SHP77 (cell line): ENCODE measurements around the gene SMIM24.
"Not testable (repeated sequence)": the region's sequence is repeated elsewhere in the genome, so short reads cannot be mapped to it uniquely, and the experiment has no call there.

Experiments used
- DNase-seq, 2 experiments: peaks; one replicate each; lab custom pipeline; 2025; lab: John Stamatoyannopoulos, UW

SMIM24 gene

GRCh38 chr19:3514930-3515329 is 34.6 kb upstream of the SMIM24 start:
- DNase-seq, result no peak

- DNase-seq, result no peak
Measured at GRCh38 chr19:3513229-3514140, 33.2 kb upstream of the SMIM24 start.

GRCh38 chr19:3512562-3513228 is 32.4 kb upstream of the SMIM24 start:
- no peak for DNase-seq

GRCh38 chr19:3511506-3512251 is 31.4 kb upstream of the SMIM24 start:
- no peak for DNase-seq

GRCh38 chr19:3510727-3511126 is 30.4 kb upstream of the SMIM24 start:
- DNase-seq, result no peak

- no peak for DNase-seq
Measured at GRCh38 chr19:3509566-3509989, 29.3 kb upstream of the SMIM24 start.

GRCh38 chr19:3508771-3509535 is 28.6 kb upstream of the SMIM24 start:
- DNase-seq, result no peak

- DNase-seq, result not testable (repeated sequence)
Measured at GRCh38 chr19:3508121-3508661, 27.9 kb upstream of the SMIM24 start.

- DNase-seq, result no peak
Measured at GRCh38 chr19:3507371-3508120, 27.2 kb upstream of the SMIM24 start.

GRCh38 chr19:3506384-3507340 is 26.3 kb upstream of the SMIM24 start:
- no peak for DNase-seq

GRCh38 chr19:3505598-3506383 is 25.5 kb upstream of the SMIM24 start, which contains the start of gene FZR1:
TSS of gene FZR1 (plus strand) at chr19:3506311. CDS start at chr19:3522990, 16,679 bp downstream.
- peak; percentile 95 to 96 for DNase-seq

- no peak for DNase-seq
Measured at GRCh38 chr19:3504735-3505134, 24.4 kb upstream of the SMIM24 start.

- DNase-seq, result no peak
Measured at GRCh38 chr19:3503036-3503572, 22.8 kb upstream of the SMIM24 start.

GRCh38 chr19:3501780-3502179 is 21.5 kb upstream of the SMIM24 start:
- no peak for DNase-seq

- DNase-seq, result peak; percentile 93 to 95
Measured at GRCh38 chr19:3500429-3501101, 20.2 kb upstream of the SMIM24 start, which contains the start of gene DOHH. TSS of gene DOHH (minus strand) at chr19:3500674. CDS start at chr19:3496814, 3,860 bp downstream.

- DNase-seq, result no peak
Measured at GRCh38 chr19:3499738-3500428, 19.6 kb upstream of the SMIM24 start.
